Non-pigmented ciliary epithelial cell (primary cell): ENCODE results near the gene RABL3.
"Not testable (repeated sequence)": the region's sequence is repeated elsewhere in the genome, so short reads cannot be mapped to it uniquely, and the experiment has no call there.

ENCODE experiments used
- DNase-seq: peaks from one replicate; pipeline ENCODE4 v3.0.0-alpha.2; 2010; ENCODE audit warnings: low read depth

The RABL3 gene

DNA sequence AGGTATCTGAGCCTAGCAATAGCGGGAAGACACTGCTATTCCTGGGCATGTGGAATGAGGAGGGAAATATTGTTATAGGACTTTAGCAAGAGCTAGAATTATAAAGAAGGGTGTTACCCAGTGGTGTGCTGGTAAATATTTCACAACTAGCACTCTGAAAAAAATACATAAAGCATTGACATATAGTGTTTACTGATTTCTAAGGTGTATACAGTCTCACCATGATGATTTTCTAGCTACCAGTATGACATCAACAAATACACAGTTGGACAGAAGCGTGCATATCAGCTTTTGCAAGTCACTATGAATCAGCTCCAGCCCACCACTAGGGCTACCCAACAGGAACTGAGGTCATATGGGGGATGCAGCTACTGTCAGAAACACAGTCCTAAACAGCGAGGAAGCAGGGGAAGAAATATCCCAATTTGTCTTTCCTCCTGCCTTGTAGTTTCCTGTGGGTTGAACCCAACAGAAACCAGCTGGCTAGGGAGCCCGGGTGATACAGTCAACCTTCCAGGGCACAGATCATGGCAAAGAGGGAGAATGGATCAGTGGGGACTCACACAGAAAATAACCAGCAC, 99.9 kb downstream of the RABL3 start:
- DNase-seq: peak; percentile 70

- no peak for DNase-seq
Observed at GRCh38 chr3:120641696-120642246, 100.5 kb downstream of the RABL3 start.

DNA sequence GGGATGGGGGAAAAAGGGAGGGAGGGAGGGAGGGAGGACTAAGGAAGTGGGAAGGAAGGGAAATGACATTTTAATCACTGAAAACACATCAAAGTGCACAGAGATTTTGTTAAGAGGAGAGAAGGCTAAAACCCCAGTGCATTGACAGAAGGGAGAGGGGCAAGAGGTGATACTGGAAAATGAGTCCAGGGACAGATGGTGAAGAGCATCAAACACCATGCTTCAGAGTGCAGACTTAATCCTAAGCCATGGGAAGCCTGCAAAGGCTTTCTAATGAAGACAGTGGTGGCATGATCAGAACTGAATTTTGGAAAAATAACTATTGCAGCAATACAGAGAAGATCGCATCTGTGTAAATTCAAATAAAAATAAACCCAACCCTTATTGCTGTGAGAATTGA, 102.1 kb downstream of the RABL3 start:
- no peak for DNase-seq

GRCh38 chr3:120638820-120639219, 103.5 kb downstream of the RABL3 start:
- not testable (repeated sequence) for DNase-seq

- DNase-seq: no peak
Observed at GRCh38 chr3:120637851-120638559, 104.3 kb downstream of the RABL3 start.

GRCh38 chr3:120636795-120637401, 105.4 kb downstream of the RABL3 start:
- DNase-seq: no peak
